SK-N-SH treated with all-trans-retinoic acid at 6 μM for 48 hours (cell line): Measurements from ENCODE around the gene CCDC154.

Experiments used
- ARNTL ChIP-seq: fragments of 450-650 bp; formaldehyde crosslinking; IDR thresholded peaks from 2 replicates; pipeline ENCODE4 v1.5.0; 2020; ENCODE audit warnings: low read depth, mild to moderate bottlenecking, moderate library complexity, borderline replicate concordance
- CSDC2 ChIP-seq: fragments of 250-450 bp; sonication (Bioruptor Pico); IDR thresholded peaks from 2 replicates; pipeline ENCODE4 v1.5.0; 2020; ENCODE audit warnings: mild to moderate bottlenecking, moderate library complexity
- ESRRG ChIP-seq: fragments of 250-450 bp; sonication (Bioruptor Pico); IDR thresholded peaks from 2 replicates; pipeline ENCODE4 v1.6.1; 2021; ENCODE audit warnings: mild to moderate bottlenecking
- OSR1 ChIP-seq: fragments of 250-450 bp; sonication (Bioruptor Pico); IDR thresholded peaks from 2 replicates; pipeline ENCODE4 v1.8.0; 2022; ENCODE audit warnings: moderate library complexity, mild to moderate bottlenecking, inconsistent platforms
- RARB ChIP-seq: fragments of 250-450 bp; sonication (Bioruptor Pico); IDR thresholded peaks from 2 replicates; pipeline ENCODE4 v1.8.0; 2021; ENCODE audit warnings: mild to moderate bottlenecking, moderate library complexity
- TCF4 ChIP-seq: fragments of 250-450 bp; sonication (Bioruptor Pico); IDR thresholded peaks from 2 replicates; pipeline ENCODE4 v1.8.0; 2021; ENCODE audit warnings: mild to moderate bottlenecking, moderate library complexity, borderline replicate concordance
- ZFP3 ChIP-seq: fragments of 250-450 bp; sonication (Bioruptor Pico); IDR thresholded peaks from 2 replicates; pipeline ENCODE4 v1.5.0; 2020; ENCODE audit warnings: mild to moderate bottlenecking, moderate library complexity
- ZFP30 ChIP-seq: fragments of 450-650 bp; formaldehyde crosslinking; IDR thresholded peaks from 2 replicates; pipeline ENCODE4 v1.5.0; 2022; ENCODE audit warnings: mild to moderate bottlenecking, moderate library complexity
- ZNF70 ChIP-seq: fragments of 450-650 bp; formaldehyde crosslinking; IDR thresholded peaks from 2 replicates; pipeline ENCODE4 v1.5.0; 2020; ENCODE audit warnings: mild to moderate bottlenecking, moderate library complexity
- ZNF8 ChIP-seq: fragments of 450-650 bp; formaldehyde crosslinking; IDR thresholded peaks from 2 replicates; pipeline ENCODE4 v1.5.0; 2020; ENCODE audit warnings: mild to moderate bottlenecking, moderate library complexity
- TF ChIP-seq, protein P1 (sequence below): fragments of 250-450 bp; sonication (Bioruptor Pico); IDR thresholded peaks from 2 replicates; pipeline ENCODE4 v1.8.0; 2021; ENCODE audit warnings: low read depth, mild to moderate bottlenecking, moderate library complexity, borderline replicate concordance
- TF ChIP-seq, protein P2 (sequence below): fragments of 250-450 bp; sonication (Bioruptor Pico); IDR thresholded peaks from 2 replicates; pipeline ENCODE4 v1.8.0; 2020; ENCODE audit warnings: mild to moderate bottlenecking, moderate library complexity, borderline replicate concordance

DNA sequence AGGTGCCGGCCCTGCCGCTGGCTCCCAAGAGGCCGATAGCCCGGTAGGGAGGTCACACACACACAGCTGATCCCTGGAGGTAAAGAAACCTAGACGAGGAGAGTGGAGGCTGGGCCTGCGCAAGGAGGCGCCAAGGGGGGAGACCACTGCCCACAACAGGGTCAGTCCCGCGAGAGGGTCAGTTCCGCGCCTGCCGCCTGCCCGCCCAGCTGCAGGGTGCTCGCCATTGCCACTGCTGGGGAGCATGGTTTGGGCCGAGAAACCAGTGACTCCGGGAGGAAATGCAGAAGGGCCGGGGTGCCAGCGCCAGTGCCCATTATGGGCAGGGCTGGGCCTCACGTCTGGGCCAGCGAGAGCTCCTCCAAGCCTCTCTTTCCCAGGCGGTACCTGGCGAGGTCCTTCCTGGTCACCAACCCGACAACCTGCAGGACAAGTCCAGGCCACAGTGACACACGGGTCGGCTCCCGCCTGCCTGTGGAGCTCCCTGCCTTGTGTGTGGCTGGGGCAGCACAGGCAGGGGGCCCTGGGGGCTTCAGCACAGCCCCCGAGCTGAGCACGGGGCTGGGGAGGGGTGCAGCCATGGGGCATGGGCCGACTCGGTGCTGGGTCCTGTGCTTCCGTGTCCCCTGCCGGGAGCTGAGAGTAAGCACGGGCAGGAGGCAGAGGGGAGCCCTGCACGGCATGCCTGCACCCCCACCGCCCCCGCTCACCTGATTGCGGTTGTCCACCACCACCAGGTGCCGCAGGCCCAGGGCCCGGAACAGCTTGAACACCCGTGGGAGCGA, 2.1 kb upstream of the CCDC154 start:
- TF ChIP-seq TCF4 (no peak), ZFP3 (CRISPR knock-in tag) (no peak), CSDC2 (CRISPR knock-in tag) (no peak), OSR1 (CRISPR knock-in tag) (no peak), RARB (no peak), ESRRG (CRISPR knock-in tag) (no peak), ZFP30 (CRISPR knock-in tag) (no peak), ARNTL (no peak), ZNF70 (CRISPR knock-in tag) (no peak), ZNF8 (CRISPR knock-in tag) (no peak)
- TF ChIP-seq, protein P1, sequence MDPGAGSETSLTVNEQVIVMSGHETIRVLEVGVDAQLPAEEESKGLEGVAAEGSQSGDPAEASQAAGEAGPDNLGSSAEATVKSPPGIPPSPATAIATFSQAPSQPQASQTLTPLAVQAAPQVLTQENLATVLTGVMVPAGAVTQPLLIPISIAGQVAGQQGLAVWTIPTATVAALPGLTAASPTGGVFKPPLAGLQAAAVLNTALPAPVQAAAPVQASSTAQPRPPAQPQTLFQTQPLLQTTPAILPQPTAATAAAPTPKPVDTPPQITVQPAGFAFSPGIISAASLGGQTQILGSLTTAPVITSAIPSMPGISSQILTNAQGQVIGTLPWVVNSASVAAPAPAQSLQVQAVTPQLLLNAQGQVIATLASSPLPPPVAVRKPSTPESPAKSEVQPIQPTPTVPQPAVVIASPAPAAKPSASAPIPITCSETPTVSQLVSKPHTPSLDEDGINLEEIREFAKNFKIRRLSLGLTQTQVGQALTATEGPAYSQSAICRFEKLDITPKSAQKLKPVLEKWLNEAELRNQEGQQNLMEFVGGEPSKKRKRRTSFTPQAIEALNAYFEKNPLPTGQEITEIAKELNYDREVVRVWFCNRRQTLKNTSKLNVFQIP = no peak
- TF ChIP-seq, protein P2, sequence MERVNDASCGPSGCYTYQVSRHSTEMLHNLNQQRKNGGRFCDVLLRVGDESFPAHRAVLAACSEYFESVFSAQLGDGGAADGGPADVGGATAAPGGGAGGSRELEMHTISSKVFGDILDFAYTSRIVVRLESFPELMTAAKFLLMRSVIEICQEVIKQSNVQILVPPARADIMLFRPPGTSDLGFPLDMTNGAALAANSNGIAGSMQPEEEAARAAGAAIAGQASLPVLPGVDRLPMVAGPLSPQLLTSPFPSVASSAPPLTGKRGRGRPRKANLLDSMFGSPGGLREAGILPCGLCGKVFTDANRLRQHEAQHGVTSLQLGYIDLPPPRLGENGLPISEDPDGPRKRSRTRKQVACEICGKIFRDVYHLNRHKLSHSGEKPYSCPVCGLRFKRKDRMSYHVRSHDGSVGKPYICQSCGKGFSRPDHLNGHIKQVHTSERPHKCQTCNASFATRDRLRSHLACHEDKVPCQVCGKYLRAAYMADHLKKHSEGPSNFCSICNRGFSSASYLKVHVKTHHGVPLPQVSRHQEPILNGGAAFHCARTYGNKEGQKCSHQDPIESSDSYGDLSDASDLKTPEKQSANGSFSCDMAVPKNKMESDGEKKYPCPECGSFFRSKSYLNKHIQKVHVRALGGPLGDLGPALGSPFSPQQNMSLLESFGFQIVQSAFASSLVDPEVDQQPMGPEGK (CRISPR knock-in tag) = no peak
